ENCODE measurements around the gene IRAK2.
"Not testable (repeated sequence)": the region's sequence is repeated elsewhere in the genome, so short reads cannot be mapped to it uniquely, and the experiment has no call there.

Gene IRAK2

GRCh38 chr3:10158555-10158954 is 6.2 kb upstream of the IRAK2 start:
- DNase-seq (ENCODE audit: low read depth in 2 of 2), result not testable (repeated sequence)

- no peak for DNase-seq (ENCODE audit: low read depth in 2 of 2)
These were observed 4.4 kb upstream of the IRAK2 start for GRCh38 chr3:10160346-10160745.

GRCh38 chr3:10160925-10161324 is 3.8 kb upstream of the IRAK2 start:
- no peak for DNase-seq (ENCODE audit: low read depth in 2 of 2)

- no peak for DNase-seq (ENCODE audit: low read depth in 2 of 2)
These were observed 2.5 kb upstream of the IRAK2 start for GRCh38 chr3:10162185-10162584.

GRCh38 chr3:10164201-10164545 is 546 bp upstream of the IRAK2 start:
- DNase-seq (ENCODE audit: low read depth in 2 of 2), result not testable (repeated sequence)

- DNase-seq (ENCODE audit: low read depth in 2 of 2), result no peak
These were observed 1.5 kb downstream of the IRAK2 start for GRCh38 chr3:10166213-10166604.

GRCh38 chr3:10169000-10169496 is 4.3 kb downstream of the IRAK2 start:
- DNase-seq (ENCODE audit: low read depth in 2 of 2), result no peak

GRCh38 chr3:10170915-10171478 is 6.3 kb downstream of the IRAK2 start:
- no peak for DNase-seq (ENCODE audit: low read depth in 2 of 2)

- no peak for DNase-seq (ENCODE audit: low read depth in 2 of 2)
These were observed 8.6 kb downstream of the IRAK2 start for GRCh38 chr3:10173095-10173925.

- no peak for DNase-seq (ENCODE audit: low read depth in 2 of 2)
These were observed 9.3 kb downstream of the IRAK2 start for GRCh38 chr3:10173926-10174435.

- DNase-seq (ENCODE audit: low read depth in 2 of 2), result not testable (repeated sequence)
These were observed 10.6 kb downstream of the IRAK2 start for GRCh38 chr3:10175334-10175733.

GRCh38 chr3:10176150-10176549 is 11.4 kb downstream of the IRAK2 start:
- DNase-seq (ENCODE audit: low read depth in 2 of 2), result not testable (repeated sequence)

GRCh38 chr3:10177737-10178136 is 13.0 kb downstream of the IRAK2 start:
- no peak for DNase-seq (ENCODE audit: low read depth in 2 of 2)

- no peak for DNase-seq (ENCODE audit: low read depth in 2 of 2)
These were observed 14.2 kb downstream of the IRAK2 start for GRCh38 chr3:10178892-10179291.

GRCh38 chr3:10180289-10180688 is 15.6 kb downstream of the IRAK2 start:
- no peak for DNase-seq (ENCODE audit: low read depth in 2 of 2)

GRCh38 chr3:10180738-10181295 is 16.1 kb downstream of the IRAK2 start:
- no peak for DNase-seq (ENCODE audit: low read depth in 2 of 2)

GRCh38 chr3:10182950-10183349 is 18.2 kb downstream of the IRAK2 start:
- DNase-seq (ENCODE audit: low read depth in 2 of 2), result no peak

GRCh38 chr3:10184250-10184649 is 19.5 kb downstream of the IRAK2 start:
- DNase-seq (ENCODE audit: low read depth in 2 of 2), result no peak

- no peak for DNase-seq (ENCODE audit: low read depth in 2 of 2)
These were observed 21.4 kb downstream of the IRAK2 start for GRCh38 chr3:10185804-10186762.

- DNase-seq (ENCODE audit: low read depth in 2 of 2), result no peak
These were observed 22.7 kb downstream of the IRAK2 start for GRCh38 chr3:10187290-10187876.

- no peak for DNase-seq (ENCODE audit: low read depth in 2 of 2)
These were observed 23.2 kb downstream of the IRAK2 start for GRCh38 chr3:10187944-10188343.

All from stimulated activated CD8-positive, alpha-beta memory T cell treated with anti-CD3 and anti-CD28 coated beads, Interleukin-2, amount 100 ng/mL, for 1 hour (primary cell).